Neural cell (in vitro differentiated cells): ENCODE results near the gene LARGE1. TPM values are rescaled to one million over a fixed set of nuclear protein-coding genes. Genes with fewer than 3 reads are reported as not detected.

Experiments used
- H2AFZ ChIP-seq: fragments of 200-600, 300-800 bp; sonication (generic), shearing (Covaris generic); 2 replicates; pipeline ENCODE4 v1.6.0; 2014; ENCODE audit warnings: low read depth, mild to moderate bottlenecking, antibody characterized with exemption, low read length, moderate library complexity
- H3F3A ChIP-seq: fragments of 200-600 bp; shearing (Covaris generic); 2 replicates; pipeline ENCODE4 v1.6.1; 2016; ENCODE audit warnings: mild to moderate bottlenecking, moderate library complexity, mixed read lengths, antibody characterized with exemption, low read length; ENCODE audit not compliant: insufficient read depth, poor library complexity, severe bottlenecking
- H3K27ac ChIP-seq: fragments of 200-600, 300-800 bp; sonication (generic), shearing (Covaris generic); 2 replicates; pipeline ENCODE4 v1.5.1; 2014; ENCODE audit warnings: mild to moderate bottlenecking, low read length, moderate library complexity
- H3K27me3 ChIP-seq: fragments of 300-800, 200-600 bp; sonication (generic), shearing (Covaris generic); 2 replicates; pipeline ENCODE4 v1.6.0; 2014; ENCODE audit warnings: mild to moderate bottlenecking, low read depth, low read length, moderate library complexity; ENCODE audit not compliant: insufficient read depth
- H3K36me3 ChIP-seq: fragments of 300-800, 200-600 bp; sonication (generic), shearing (Covaris generic); 2 replicates; pipeline ENCODE4 v1.5.1; 2014; ENCODE audit warnings: mild to moderate bottlenecking, antibody characterized with exemption, low read length, moderate library complexity; ENCODE audit not compliant: insufficient read depth
- H3K4me2 ChIP-seq: fragments of 300-800, 200-600 bp; sonication (generic), shearing (Covaris generic); 2 replicates; pipeline ENCODE4 v1.6.0; 2014; ENCODE audit warnings: mild to moderate bottlenecking, low read length
- H3K4me3 ChIP-seq: fragments of 300-800, 200-600 bp; sonication (generic), shearing (Covaris generic); 2 replicates; pipeline ENCODE4 v1.5.1; 2014; ENCODE audit warnings: mild to moderate bottlenecking, low read length, moderate library complexity
- H3K79me2 ChIP-seq: fragments of 200-600 bp; shearing (Covaris generic); replicated peaks from 2 replicates; pipeline ENCODE4 v1.6.0; 2014; ENCODE audit warnings: mild to moderate bottlenecking, low read length, moderate library complexity; ENCODE audit not compliant: insufficient read depth
- H3K9ac ChIP-seq: fragments of 300-800, 200-600 bp; sonication (generic), shearing (Covaris generic); 2 replicates; pipeline ENCODE4 v1.6.1; 2016; ENCODE audit warnings: mild to moderate bottlenecking, low read length, mixed read lengths
- H3K9me2 ChIP-seq: fragments of 200-600 bp; shearing (Covaris generic); 2 replicates; pipeline ENCODE4 v1.6.1; 2016; ENCODE audit warnings: mild to moderate bottlenecking, low read length, mixed read lengths; ENCODE audit not compliant: insufficient read depth
- H3K9me3 ChIP-seq: fragments of 200-600, 300-800 bp; sonication (generic), shearing (Covaris generic); 2 replicates; pipeline ENCODE4 v1.6.1; 2016; ENCODE audit warnings: mild to moderate bottlenecking, mixed run types, low read length, moderate library complexity, mixed read lengths
- H4K20me1 ChIP-seq: fragments of 200-600 bp; shearing (Covaris generic); 2 replicates; pipeline ENCODE4 v1.6.1; 2016; ENCODE audit warnings: mild to moderate bottlenecking, mixed run types; ENCODE audit not compliant: insufficient read depth
- CTCF ChIP-seq: fragments of 450-650 bp; IDR thresholded peaks from 2 replicates; pipeline ENCODE4 v1.5.1; 2014; ENCODE audit warnings: antibody characterized with exemption, mild to moderate bottlenecking, moderate library complexity; ENCODE audit not compliant: poor library complexity, severe bottlenecking
- EP300 ChIP-seq: fragments of 450-650 bp; conservative IDR thresholded peaks from 2 replicates; pipeline ENCODE4 v1.6.1; 2014; ENCODE audit warnings: antibody characterized with exemption, mild to moderate bottlenecking, moderate library complexity; ENCODE audit not compliant: poor library complexity, severe bottlenecking
- EZH2 ChIP-seq: fragments of 200-600, 300-800 bp; shearing (Covaris generic), sonication (generic); IDR thresholded peaks from 2 replicates; pipeline ENCODE4 v1.6.1; 2014; ENCODE audit warnings: antibody characterized with exemption, low read length, borderline replicate concordance, mild to moderate bottlenecking; ENCODE audit not compliant: insufficient read depth, poor library complexity, severe bottlenecking
- MXI1 ChIP-seq: fragments of 450-650 bp; conservative IDR thresholded peaks from 2 replicates; pipeline ENCODE4 v1.6.1; 2014; ENCODE audit warnings: antibody characterized with exemption, mild to moderate bottlenecking; ENCODE audit not compliant: poor library complexity, severe bottlenecking
- POLR2AphosphoS5 ChIP-seq: IDR thresholded peaks from 2 replicates; pipeline ENCODE4 v1.6.1; 2012
- RAD21 ChIP-seq: fragments of 450-650 bp; conservative IDR thresholded peaks from 2 replicates; pipeline ENCODE4 v1.6.1; 2014; ENCODE audit warnings: antibody characterized with exemption, mild to moderate bottlenecking, moderate library complexity
- SMC3 ChIP-seq: fragments of 450-650 bp; conservative IDR thresholded peaks from 2 replicates; pipeline ENCODE4 v1.6.1; 2014; ENCODE audit warnings: antibody characterized with exemption, mild to moderate bottlenecking, moderate library complexity; ENCODE audit not compliant: poor library complexity
- TAF1 ChIP-seq: IDR thresholded peaks from 2 replicates; pipeline ENCODE4 v1.6.1; 2012; ENCODE audit warnings: low read depth
- polyA plus RNA-seq: library from polyadenylated mRNA; depleted of rRNA; stranded (reverse); fragments of >200 nt; gene quantifications from 2 replicates; pipeline ENCODE4 v1.2.3, GENCODE V29; 2014
- TF ChIP-seq, protein P1 (sequence below): IDR thresholded peaks from 2 replicates; pipeline ENCODE4 v1.6.1; 2012; ENCODE audit warnings: borderline replicate concordance

The LARGE1 gene
- polyA plus RNA-seq, 1 donor from 2014 or later: 27.5 TPM

DNA sequence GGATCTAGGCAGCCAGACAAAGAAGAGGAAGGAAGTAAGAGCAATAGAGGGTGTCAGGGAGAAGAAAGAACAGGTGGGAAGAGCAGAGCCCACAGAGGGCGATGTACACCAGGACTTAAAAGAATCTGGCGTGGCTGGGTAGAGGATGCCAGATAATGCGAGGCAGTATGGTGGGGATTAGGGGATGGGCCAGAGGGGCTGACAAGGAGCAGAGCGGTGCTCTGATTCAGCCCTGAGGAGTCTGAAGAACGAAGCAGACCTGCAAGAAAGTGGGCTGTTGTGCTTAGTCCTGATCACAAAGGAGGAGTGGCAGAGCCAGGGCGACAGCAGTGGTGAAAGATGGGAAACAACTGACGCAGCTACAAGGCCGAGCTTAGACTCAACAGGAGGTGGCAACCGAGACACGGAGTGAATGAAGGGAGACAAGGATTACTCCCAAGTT lies 163.7 kb downstream of the LARGE1 start:
- Histone ChIP-seq H3K4me2 (no peak overlapping the region), H3K9ac (no peak overlapping the region), H3K4me3 (no peak overlapping the region), H3K9me2 (no peaks in the 10 kb centered on the region), H3K27me3 (no peaks in the 10 kb centered on the region), H2AFZ (no peak overlapping the region), H4K20me1 (no peaks in the 10 kb centered on the region), H3K79me2 (no peaks in the 10 kb centered on the region), H3F3A (no peaks in the 10 kb centered on the region), H3K9me3 (no peaks in the 10 kb centered on the region), H3K27ac (no peak overlapping the region), H3K36me3 (no peaks in the 10 kb centered on the region)
- TF ChIP-seq MXI1 (no peak), POLR2AphosphoS5 (no peak), EP300 (no peak), RAD21 (no peak), CTCF (no peak), EZH2 (no peak), SMC3 (no peak), TAF1 (no peak)
- TF ChIP-seq, protein P1, sequence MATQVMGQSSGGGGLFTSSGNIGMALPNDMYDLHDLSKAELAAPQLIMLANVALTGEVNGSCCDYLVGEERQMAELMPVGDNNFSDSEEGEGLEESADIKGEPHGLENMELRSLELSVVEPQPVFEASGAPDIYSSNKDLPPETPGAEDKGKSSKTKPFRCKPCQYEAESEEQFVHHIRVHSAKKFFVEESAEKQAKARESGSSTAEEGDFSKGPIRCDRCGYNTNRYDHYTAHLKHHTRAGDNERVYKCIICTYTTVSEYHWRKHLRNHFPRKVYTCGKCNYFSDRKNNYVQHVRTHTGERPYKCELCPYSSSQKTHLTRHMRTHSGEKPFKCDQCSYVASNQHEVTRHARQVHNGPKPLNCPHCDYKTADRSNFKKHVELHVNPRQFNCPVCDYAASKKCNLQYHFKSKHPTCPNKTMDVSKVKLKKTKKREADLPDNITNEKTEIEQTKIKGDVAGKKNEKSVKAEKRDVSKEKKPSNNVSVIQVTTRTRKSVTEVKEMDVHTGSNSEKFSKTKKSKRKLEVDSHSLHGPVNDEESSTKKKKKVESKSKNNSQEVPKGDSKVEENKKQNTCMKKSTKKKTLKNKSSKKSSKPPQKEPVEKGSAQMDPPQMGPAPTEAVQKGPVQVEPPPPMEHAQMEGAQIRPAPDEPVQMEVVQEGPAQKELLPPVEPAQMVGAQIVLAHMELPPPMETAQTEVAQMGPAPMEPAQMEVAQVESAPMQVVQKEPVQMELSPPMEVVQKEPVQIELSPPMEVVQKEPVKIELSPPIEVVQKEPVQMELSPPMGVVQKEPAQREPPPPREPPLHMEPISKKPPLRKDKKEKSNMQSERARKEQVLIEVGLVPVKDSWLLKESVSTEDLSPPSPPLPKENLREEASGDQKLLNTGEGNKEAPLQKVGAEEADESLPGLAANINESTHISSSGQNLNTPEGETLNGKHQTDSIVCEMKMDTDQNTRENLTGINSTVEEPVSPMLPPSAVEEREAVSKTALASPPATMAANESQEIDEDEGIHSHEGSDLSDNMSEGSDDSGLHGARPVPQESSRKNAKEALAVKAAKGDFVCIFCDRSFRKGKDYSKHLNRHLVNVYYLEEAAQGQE: no peak

- TF ChIP-seq POLR2AphosphoS5: no peak
- no peak for TF ChIP-seq SMC3
- TF ChIP-seq RAD21: no peak
- TF ChIP-seq EP300: no peak
- TF ChIP-seq CTCF: no peak
- TF ChIP-seq MXI1: no peak
- TF ChIP-seq TAF1: no peak
- TF ChIP-seq, protein P1: no peak
- no peak for TF ChIP-seq EZH2
- no peak overlapping the region for H3K4me3 ChIP-seq
- no peaks in the 10 kb centered on the region for H3K9me3 ChIP-seq
- H3K9ac ChIP-seq: no peak overlapping the region
- H3K27ac ChIP-seq: no peak overlapping the region
- H3F3A ChIP-seq: no peaks in the 10 kb centered on the region
- no peaks in the 10 kb centered on the region for H3K27me3 ChIP-seq
- no peak overlapping the region for H3K4me2 ChIP-seq
- H4K20me1 ChIP-seq: no peaks in the 10 kb centered on the region
- H2AFZ ChIP-seq: no peak overlapping the region
- H3K9me2 ChIP-seq: no peaks in the 10 kb centered on the region
- H3K79me2 ChIP-seq: no peaks in the 10 kb centered on the region
- no peaks in the 10 kb centered on the region for H3K36me3 ChIP-seq
Observed at GRCh38 chr22:33748714-33749113, 171.6 kb downstream of the LARGE1 start.
